H9 (cell line): ENCODE measurements around the gene AGPAT1. TPM values are rescaled to one million over a fixed set of nuclear protein-coding genes. Genes with fewer than 3 reads are reported as not detected.

Experiments used
- DNase-seq: peaks from one replicate; pipeline ENCODE4 v3.0.0-alpha.2; 2017
- H2AFZ ChIP-seq: one replicate; pipeline ENCODE4 v1.6.1; 2013; ENCODE audit warnings: mild to moderate bottlenecking, low read length, control low read depth, moderate library complexity
- H2AK5ac ChIP-seq: 2 replicates; pipeline ENCODE4 v1.6.1; 2013; ENCODE audit warnings: low read length, control low read depth, mixed read lengths; ENCODE audit not compliant: insufficient read length
- H2BK120ac ChIP-seq: one replicate; pipeline ENCODE4 v1.6.1; 2013; ENCODE audit warnings: low read depth, mild to moderate bottlenecking, low read length, control low read depth, inconsistent platforms; ENCODE audit not compliant: poor library complexity, severe bottlenecking
- H2BK12ac ChIP-seq: 2 replicates; pipeline ENCODE4 v1.6.1; 2013; ENCODE audit warnings: low read length, control low read depth, mixed read lengths, low read depth; ENCODE audit not compliant: insufficient read length
- H2BK15ac ChIP-seq: 2 replicates; pipeline ENCODE4 v1.6.1; 2013; ENCODE audit warnings: low read depth, low read length, control low read depth
- H2BK20ac ChIP-seq: one replicate; pipeline ENCODE4 v1.6.1; 2013; ENCODE audit warnings: low read depth, mild to moderate bottlenecking, low read length, control low read depth, inconsistent platforms; ENCODE audit not compliant: poor library complexity, severe bottlenecking
- H2BK5ac ChIP-seq: 2 replicates; pipeline ENCODE4 v1.6.1; 2013; ENCODE audit warnings: low read length, control low read depth, mixed read lengths; ENCODE audit not compliant: insufficient read length
- H3K14ac ChIP-seq: 2 replicates; pipeline ENCODE4 v1.6.1; 2013; ENCODE audit warnings: low read length, control low read depth; ENCODE audit not compliant: insufficient read depth
- H3K18ac ChIP-seq: 2 replicates; pipeline ENCODE4 v1.6.1; 2013; ENCODE audit warnings: low read depth, mild to moderate bottlenecking, mixed read lengths, low read length, control low read depth; ENCODE audit not compliant: insufficient read length
- H3K23ac ChIP-seq: 2 replicates; pipeline ENCODE4 v1.6.1; 2013; ENCODE audit warnings: low read length, control low read depth, mixed read lengths, low read depth; ENCODE audit not compliant: insufficient read length
- H3K23me2 ChIP-seq: 2 replicates; pipeline ENCODE4 v1.6.1; 2013; ENCODE audit warnings: low read depth, mild to moderate bottlenecking, mixed read lengths, low read length, control low read depth; ENCODE audit not compliant: insufficient read length, poor library complexity, severe bottlenecking
- H3K27ac ChIP-seq: 2 replicates; pipeline ENCODE4 v1.5.1; 2013; ENCODE audit warnings: low read length, control low read depth, mixed read lengths, low read depth; ENCODE audit not compliant: insufficient read length
- H3K27me3 ChIP-seq: 2 replicates; pipeline ENCODE4 v1.6.1; 2013; ENCODE audit warnings: low read length, control low read depth, inconsistent platforms; ENCODE audit not compliant: insufficient read depth
- H3K4ac ChIP-seq: 2 replicates; pipeline ENCODE4 v1.6.1; 2013; ENCODE audit warnings: low read depth, mild to moderate bottlenecking, control low read depth, inconsistent platforms, low read length, moderate library complexity
- H3K4me1 ChIP-seq: 2 replicates; pipeline ENCODE4 v1.6.1; 2013; ENCODE audit warnings: low read length, control low read depth, inconsistent platforms; ENCODE audit not compliant: insufficient read depth
- H3K4me2 ChIP-seq: 2 replicates; pipeline ENCODE4 v1.6.1; 2013; ENCODE audit warnings: low read length, control low read depth, mixed read lengths; ENCODE audit not compliant: insufficient read length, insufficient read depth
- H3K56ac ChIP-seq: 2 replicates; pipeline ENCODE4 v1.6.1; 2013; ENCODE audit warnings: low read depth, mild to moderate bottlenecking, mixed read lengths, low read length, control low read depth; ENCODE audit not compliant: insufficient read length
- H3K79me1 ChIP-seq: 2 replicates; pipeline ENCODE4 v1.6.1; 2013; ENCODE audit warnings: low read depth, mild to moderate bottlenecking, moderate library complexity, low read length, control low read depth, inconsistent platforms; ENCODE audit not compliant: insufficient read depth, poor library complexity, severe bottlenecking
- H3K79me2 ChIP-seq: 2 replicates; pipeline ENCODE4 v1.6.1; 2013; ENCODE audit warnings: low read length, control low read depth, inconsistent platforms; ENCODE audit not compliant: insufficient read depth
- H3K9ac ChIP-seq: 2 replicates; pipeline ENCODE4 v1.6.1; 2013; ENCODE audit warnings: low read length, control low read depth, mixed read lengths; ENCODE audit not compliant: insufficient read length; ENCODE audit errors: extremely low read depth
- H3K9me3 ChIP-seq: one replicate; pipeline ENCODE4 v1.6.1; 2013; ENCODE audit warnings: low read depth, low read length, inconsistent platforms; ENCODE audit not compliant: control insufficient read depth
- H3T11ph ChIP-seq: one replicate; pipeline ENCODE4 v1.6.1; 2013; ENCODE audit warnings: mild to moderate bottlenecking, low read length, control low read depth, inconsistent platforms
- H4K20me1 ChIP-seq: one replicate; pipeline ENCODE4 v1.6.1; 2013; ENCODE audit not compliant: control insufficient read depth, insufficient read length, insufficient read depth
- H4K5ac ChIP-seq: 2 replicates; pipeline ENCODE4 v1.6.1; 2013; ENCODE audit warnings: low read depth, mild to moderate bottlenecking, mixed read lengths, low read length, control low read depth; ENCODE audit not compliant: insufficient read length
- H4K8ac ChIP-seq: replicated peaks from 2 replicates; pipeline ENCODE4 v1.6.1; 2013; ENCODE audit warnings: low read length, control low read depth, mixed read lengths, low read depth; ENCODE audit not compliant: insufficient read length
- H4K91ac ChIP-seq: 2 replicates; pipeline ENCODE4 v1.6.1; 2013; ENCODE audit warnings: low read depth, mild to moderate bottlenecking, moderate library complexity, mixed read lengths, low read length, control low read depth; ENCODE audit not compliant: insufficient read length
- H3K27ac Mint-ChIP-seq, 3 experiments: 2 replicates in 2 of 3; 3 replicates in 1 of 3; pipeline ENCODE4 v1.8.0; 2020 to 2021; ENCODE audit warnings: mixed read lengths in 3 of 3, mild to moderate bottlenecking in 1 of 3, moderate library complexity in 1 of 3
- H3K27me3 Mint-ChIP-seq: 2 replicates; pipeline ENCODE4 v1.8.0; 2021; ENCODE audit warnings: low read depth, mild to moderate bottlenecking, moderate library complexity, mixed read lengths
- H3K36me3 Mint-ChIP-seq, 3 experiments: 2 replicates in 2 of 3; 3 replicates in 1 of 3; pipeline ENCODE4 v1.8.0; 2020 to 2021; ENCODE audit warnings: low read depth in 3 of 3, mixed read lengths in 3 of 3; ENCODE audit not compliant: insufficient read depth in 1 of 3
- H3K4me1 Mint-ChIP-seq, 2 experiments: 2 replicates each; pipeline ENCODE4 v1.8.0; 2020; ENCODE audit warnings: mixed read lengths in 2 of 2
- H3K4me3 Mint-ChIP-seq, 2 experiments: 2 replicates in 1 of 2; 3 replicates in 1 of 2; pipeline ENCODE4 v1.8.0; 2020 to 2021; ENCODE audit warnings: mild to moderate bottlenecking in 2 of 2, mixed read lengths in 2 of 2, moderate library complexity in 1 of 2
- H3K9me3 Mint-ChIP-seq, 2 experiments: 2 replicates in 1 of 2; 3 replicates in 1 of 2; pipeline ENCODE4 v1.8.0; 2020; ENCODE audit warnings: mild to moderate bottlenecking in 2 of 2, mixed read lengths in 2 of 2, moderate library complexity in 1 of 2
- WGBS: extraction: QIAGEN DNeasy Blood & Tissue Kit; methylation state at CpG from one replicate; pipeline ENCODE4 v1.1.7; 2013; ENCODE audit warnings: missing lambda C conversion rate, low lambda C conversion rate, mixed read lengths; ENCODE audit not compliant: insufficient read length; ENCODE audit errors: extremely low coverage; 5-methylcytosine and 5-hydroxymethylcytosine counted together
- long read RNA-seq: library from polyadenylated mRNA; unstranded; transcript quantifications from one replicate; pipeline ENCODE4 v2.0.0, GENCODE V29; 2020
- total RNA-seq: library from RNA; stranded (reverse); gene quantifications from 2 replicates; pipeline ENCODE4 v1.2.1, GENCODE V29; 2021
- TF ChIP-seq, protein P1 (sequence below): fragments of 200-600 bp; sonication (generic); conservative IDR thresholded peaks from 3 replicates; pipeline ENCODE4 v1.8.0; 2021; ENCODE audit warnings: antibody characterized with exemption, mild to moderate bottlenecking

Gene AGPAT1, protein sequence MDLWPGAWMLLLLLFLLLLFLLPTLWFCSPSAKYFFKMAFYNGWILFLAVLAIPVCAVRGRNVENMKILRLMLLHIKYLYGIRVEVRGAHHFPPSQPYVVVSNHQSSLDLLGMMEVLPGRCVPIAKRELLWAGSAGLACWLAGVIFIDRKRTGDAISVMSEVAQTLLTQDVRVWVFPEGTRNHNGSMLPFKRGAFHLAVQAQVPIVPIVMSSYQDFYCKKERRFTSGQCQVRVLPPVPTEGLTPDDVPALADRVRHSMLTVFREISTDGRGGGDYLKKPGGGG
- 88.8 and 89.5 TPM in 2 replicates for total RNA-seq
- long read RNA-seq, transcript AGPAT1-206 (7 exons, 2,496 nt): minor isoform, 14 of 191 reads
- long read RNA-seq, transcript AGPAT1-203 (7 exons, 2,234 nt): major isoform, 63 of 191 reads
- long read RNA-seq, transcript AGPAT1-201 (7 exons, 2,021 nt): minor isoform, 5 of 191 reads
- long read RNA-seq, transcript AGPAT1-202 (7 exons, 2,017 nt): minor isoform, 22 of 191 reads
- long read RNA-seq, partial matches to known transcripts: 21 of 191 reads
- long read RNA-seq, other reads (novel, unspliced or antisense): 66 of 191 reads

DNA sequence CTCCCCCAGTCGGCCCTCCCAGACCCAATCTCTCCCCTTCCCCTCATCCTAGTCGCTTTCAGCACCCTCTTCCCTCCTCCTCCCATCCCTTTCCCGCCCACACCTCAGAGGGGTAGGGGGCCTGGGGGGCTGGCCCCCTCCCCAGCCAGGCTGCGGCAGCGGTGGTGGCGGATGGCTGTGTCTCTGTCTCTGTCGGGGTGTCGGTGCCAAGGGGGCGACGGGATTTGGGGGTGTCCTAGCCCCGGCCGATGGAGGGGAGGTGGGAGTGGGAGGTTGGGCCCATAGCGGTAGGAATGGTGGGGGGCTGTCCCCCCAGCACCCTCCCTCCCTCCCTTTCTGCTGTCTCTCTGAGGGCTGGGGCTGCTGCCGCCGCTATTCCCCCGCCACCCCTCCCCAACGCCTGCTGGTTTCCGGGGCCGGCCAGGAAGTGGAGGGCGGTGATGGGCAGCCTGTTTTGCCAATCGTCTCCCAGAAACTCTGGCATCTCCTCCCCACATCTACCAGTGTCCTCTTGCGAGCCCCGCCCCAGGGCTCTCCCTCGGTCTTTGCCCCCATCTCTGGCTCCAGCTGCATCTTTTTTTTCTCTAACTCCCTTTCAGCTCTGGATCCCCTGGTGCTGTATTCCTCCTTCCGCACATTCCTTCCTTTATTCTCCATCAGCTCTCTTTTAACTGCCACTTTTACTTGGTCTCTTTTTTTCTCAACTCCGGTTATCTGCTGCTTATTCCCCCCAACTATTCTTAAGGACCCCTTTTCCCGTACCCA, at the start of gene AGPAT1:
AGPAT1 (minus strand) TSS at position 374 of the 765 bp plus-strand sequence. CDS start 4,588 bp downstream, outside the sequence.
- H2BK12ac ChIP-seq: no peak within 1 kb of the TSS
- DNase-seq: peak; percentile 97
- H2BK20ac ChIP-seq: no peak within 1 kb of the TSS
- peaks cover 18% of the 10 kb centered on the region; the same call in 1 of the 2 replicates for H3K79me2 ChIP-seq
- peak within 1 kb of the TSS; percentile 68 for H3K27ac ChIP-seq
- Mint-ChIP-seq H3K9me3 (no peaks in the 10 kb centered on the region; a peak in 1 of 5 replicates), H3K4me1 (peaks cover 38 to 47% of the 10 kb centered on the region in 2 experiments), H3K27ac (peak within 1 kb of the TSS; percentile 98), H3K4me3 (peak within 1 kb of the TSS; percentile 83 to 86), H3K27me3 (no peaks in the 10 kb centered on the region; the same call in 1 of the 2 replicates), H3K36me3 (peaks cover 22 to 34% (median 33%) of the 10 kb centered on the region in 3 experiments)
- no peak within 1 kb of the TSS for H2BK15ac ChIP-seq
- no peak within 1 kb of the TSS for H4K5ac ChIP-seq
- peaks cover 7% of the 10 kb centered on the region for H3K4me1 ChIP-seq
- H3K79me1 ChIP-seq: no peaks in the 10 kb centered on the region
- no peak within 1 kb of the TSS for H4K91ac ChIP-seq
- peak within 1 kb of the TSS; percentile 76 for H3T11ph ChIP-seq
- peak within 1 kb of the TSS; percentile 86; the same call in 1 of the 2 replicates for H3K14ac ChIP-seq
- H3K23me2 ChIP-seq: peaks cover 22% of the 10 kb centered on the region
- WGBS: no CpG with 5 or more reads among the region's 27 CpGs
- peak within 1 kb of the TSS; percentile 83 for H3K9ac ChIP-seq
- H2BK5ac ChIP-seq: peak within 1 kb of the TSS; percentile 11
- H4K8ac ChIP-seq: no peak within 1 kb of the TSS
- no peaks in the 10 kb centered on the region for H4K20me1 ChIP-seq
- H2AK5ac ChIP-seq: peak within 1 kb of the TSS; percentile 30
- no peak within 1 kb of the TSS for H3K56ac ChIP-seq
- peak within 1 kb of the TSS; percentile 90 for H3K18ac ChIP-seq
- H3K23ac ChIP-seq: no peak within 1 kb of the TSS
- H3K4me2 ChIP-seq: peak within 1 kb of the TSS; percentile 83
- H3K27me3 ChIP-seq: no peaks in the 10 kb centered on the region
- H2BK120ac ChIP-seq: peak within 1 kb of the TSS; percentile 51
- no peak within 1 kb of the TSS for H2AFZ ChIP-seq
- no peak within 1 kb of the TSS; the same call in 1 of the 2 replicates for H3K4ac ChIP-seq
- TF ChIP-seq, protein P1, sequence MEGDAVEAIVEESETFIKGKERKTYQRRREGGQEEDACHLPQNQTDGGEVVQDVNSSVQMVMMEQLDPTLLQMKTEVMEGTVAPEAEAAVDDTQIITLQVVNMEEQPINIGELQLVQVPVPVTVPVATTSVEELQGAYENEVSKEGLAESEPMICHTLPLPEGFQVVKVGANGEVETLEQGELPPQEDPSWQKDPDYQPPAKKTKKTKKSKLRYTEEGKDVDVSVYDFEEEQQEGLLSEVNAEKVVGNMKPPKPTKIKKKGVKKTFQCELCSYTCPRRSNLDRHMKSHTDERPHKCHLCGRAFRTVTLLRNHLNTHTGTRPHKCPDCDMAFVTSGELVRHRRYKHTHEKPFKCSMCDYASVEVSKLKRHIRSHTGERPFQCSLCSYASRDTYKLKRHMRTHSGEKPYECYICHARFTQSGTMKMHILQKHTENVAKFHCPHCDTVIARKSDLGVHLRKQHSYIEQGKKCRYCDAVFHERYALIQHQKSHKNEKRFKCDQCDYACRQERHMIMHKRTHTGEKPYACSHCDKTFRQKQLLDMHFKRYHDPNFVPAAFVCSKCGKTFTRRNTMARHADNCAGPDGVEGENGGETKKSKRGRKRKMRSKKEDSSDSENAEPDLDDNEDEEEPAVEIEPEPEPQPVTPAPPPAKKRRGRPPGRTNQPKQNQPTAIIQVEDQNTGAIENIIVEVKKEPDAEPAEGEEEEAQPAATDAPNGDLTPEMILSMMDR: no peak
- H3K9me3 ChIP-seq: no peaks in the 10 kb centered on the region
